ENCODE results near the gene SEMA3C.

The SEMA3C gene

GRCh38 chr7:80830584-80831285, 88.1 kb downstream of the SEMA3C start:
- H3K9ac ChIP-seq (ENCODE audit: low read depth, low read length, poor library complexity, severe bottlenecking) = no peak overlapping the region
- H3K9me2 ChIP-seq (replicated peaks; ENCODE audit: low read depth, low read length) = no peaks in the 10 kb centered on the region
- H2AFZ ChIP-seq (ENCODE audit: low read length) = no peak overlapping the region
- H3K36me3 ChIP-seq (ENCODE audit: insufficient read depth, low read length) = no peaks in the 10 kb centered on the region
- no peaks in the 10 kb centered on the region for H3K27me3 ChIP-seq (ENCODE audit: insufficient read depth, low read length, poor library complexity, severe bottlenecking)
- no peaks in the 10 kb centered on the region for H3F3A ChIP-seq (ENCODE audit: low read depth)
- no peak overlapping the region for H3K4me3 ChIP-seq (ENCODE audit: low read length, poor library complexity, severe bottlenecking)
- H3K79me2 ChIP-seq (ENCODE audit: insufficient read depth, low read length) = no peaks in the 10 kb centered on the region
- H4K20me1 ChIP-seq (ENCODE audit: insufficient read depth, low read length, poor library complexity, severe bottlenecking) = no peaks in the 10 kb centered on the region
- TF ChIP-seq, protein P1, sequence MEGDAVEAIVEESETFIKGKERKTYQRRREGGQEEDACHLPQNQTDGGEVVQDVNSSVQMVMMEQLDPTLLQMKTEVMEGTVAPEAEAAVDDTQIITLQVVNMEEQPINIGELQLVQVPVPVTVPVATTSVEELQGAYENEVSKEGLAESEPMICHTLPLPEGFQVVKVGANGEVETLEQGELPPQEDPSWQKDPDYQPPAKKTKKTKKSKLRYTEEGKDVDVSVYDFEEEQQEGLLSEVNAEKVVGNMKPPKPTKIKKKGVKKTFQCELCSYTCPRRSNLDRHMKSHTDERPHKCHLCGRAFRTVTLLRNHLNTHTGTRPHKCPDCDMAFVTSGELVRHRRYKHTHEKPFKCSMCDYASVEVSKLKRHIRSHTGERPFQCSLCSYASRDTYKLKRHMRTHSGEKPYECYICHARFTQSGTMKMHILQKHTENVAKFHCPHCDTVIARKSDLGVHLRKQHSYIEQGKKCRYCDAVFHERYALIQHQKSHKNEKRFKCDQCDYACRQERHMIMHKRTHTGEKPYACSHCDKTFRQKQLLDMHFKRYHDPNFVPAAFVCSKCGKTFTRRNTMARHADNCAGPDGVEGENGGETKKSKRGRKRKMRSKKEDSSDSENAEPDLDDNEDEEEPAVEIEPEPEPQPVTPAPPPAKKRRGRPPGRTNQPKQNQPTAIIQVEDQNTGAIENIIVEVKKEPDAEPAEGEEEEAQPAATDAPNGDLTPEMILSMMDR (conservative IDR thresholded peaks at IDR 0.05; ENCODE audit: low read length) = no peak
- no peak for TF ChIP-seq EZH2phosphoT487 (IDR thresholded peaks at IDR 0.05; ENCODE audit: borderline replicate concordance)
- H3K4me2 ChIP-seq (ENCODE audit: low read depth, low read length, poor library complexity, severe bottlenecking) = no peak overlapping the region
- H3K4me1 ChIP-seq (ENCODE audit: insufficient read depth, low read length, poor library complexity, severe bottlenecking) = no peaks in the 10 kb centered on the region
- no peaks in the 10 kb centered on the region for H3K9me3 ChIP-seq (ENCODE audit: insufficient read depth, low read depth, low read length)

DNA sequence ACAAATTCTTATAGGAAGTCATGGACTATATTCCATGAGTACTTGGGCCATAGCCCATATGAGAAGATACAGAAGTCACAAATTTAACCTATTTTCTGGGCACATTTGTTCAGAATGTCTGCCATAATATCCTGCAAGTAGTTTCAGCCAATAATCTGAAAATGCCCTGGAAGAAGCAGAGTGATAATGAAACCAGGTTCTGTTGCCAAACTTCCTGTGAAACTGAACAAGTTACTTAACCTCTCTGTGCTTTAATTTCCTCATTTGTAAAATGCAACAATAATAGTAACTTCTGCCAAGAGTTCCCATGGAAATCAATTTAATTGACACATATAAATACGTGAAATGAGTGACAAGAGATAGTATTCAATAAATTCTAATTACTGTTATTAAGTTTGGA, 88.8 kb downstream of the SEMA3C start:
- Histone ChIP-seq H3K4me1 (ENCODE audit: insufficient read depth, low read length, poor library complexity, severe bottlenecking) (no peaks in the 10 kb centered on the region), H4K20me1 (ENCODE audit: insufficient read depth, low read length, poor library complexity, severe bottlenecking) (no peaks in the 10 kb centered on the region), H3K4me2 (ENCODE audit: low read depth, low read length, poor library complexity, severe bottlenecking) (no peak overlapping the region), H2AFZ (ENCODE audit: low read length) (no peak overlapping the region), H3K36me3 (ENCODE audit: insufficient read depth, low read length) (no peaks in the 10 kb centered on the region), H3K9me3 (ENCODE audit: insufficient read depth, low read depth, low read length) (no peaks in the 10 kb centered on the region), H3F3A (ENCODE audit: low read depth) (no peaks in the 10 kb centered on the region), H3K4me3 (ENCODE audit: low read length, poor library complexity, severe bottlenecking) (no peak overlapping the region), H3K9me2 (replicated peaks; ENCODE audit: low read depth, low read length) (no peaks in the 10 kb centered on the region), H3K79me2 (ENCODE audit: insufficient read depth, low read length) (no peaks in the 10 kb centered on the region), H3K9ac (ENCODE audit: low read depth, low read length, poor library complexity, severe bottlenecking) (no peak overlapping the region), H3K27me3 (ENCODE audit: insufficient read depth, low read length, poor library complexity, severe bottlenecking) (no peaks in the 10 kb centered on the region)
- TF ChIP-seq, protein P1 (conservative IDR thresholded peaks at IDR 0.05; ENCODE audit: low read length) = no peak
- TF ChIP-seq EZH2phosphoT487 (IDR thresholded peaks at IDR 0.05; ENCODE audit: borderline replicate concordance) = no peak

- H3K36me3 ChIP-seq (ENCODE audit: insufficient read depth, low read length) = no peaks in the 10 kb centered on the region
- H3K9me3 ChIP-seq (ENCODE audit: insufficient read depth, low read depth, low read length) = no peaks in the 10 kb centered on the region
- H3K4me2 ChIP-seq (ENCODE audit: low read depth, low read length, poor library complexity, severe bottlenecking) = no peak overlapping the region
- H3K9me2 ChIP-seq (replicated peaks; ENCODE audit: low read depth, low read length) = no peaks in the 10 kb centered on the region
- H4K20me1 ChIP-seq (ENCODE audit: insufficient read depth, low read length, poor library complexity, severe bottlenecking) = no peaks in the 10 kb centered on the region
- no peaks in the 10 kb centered on the region for H3K27me3 ChIP-seq (ENCODE audit: insufficient read depth, low read length, poor library complexity, severe bottlenecking)
- no peak for TF ChIP-seq EZH2phosphoT487 (IDR thresholded peaks at IDR 0.05; ENCODE audit: borderline replicate concordance)
- TF ChIP-seq, protein P1 (conservative IDR thresholded peaks at IDR 0.05; ENCODE audit: low read length) = no peak
- H3K79me2 ChIP-seq (ENCODE audit: insufficient read depth, low read length) = no peaks in the 10 kb centered on the region
- no peak overlapping the region for H2AFZ ChIP-seq (ENCODE audit: low read length)
- H3K4me3 ChIP-seq (ENCODE audit: low read length, poor library complexity, severe bottlenecking) = no peak overlapping the region
- no peaks in the 10 kb centered on the region for H3F3A ChIP-seq (ENCODE audit: low read depth)
- no peaks in the 10 kb centered on the region for H3K4me1 ChIP-seq (ENCODE audit: insufficient read depth, low read length, poor library complexity, severe bottlenecking)
- H3K9ac ChIP-seq (ENCODE audit: low read depth, low read length, poor library complexity, severe bottlenecking) = no peak overlapping the region
These were observed 89.3 kb downstream of the SEMA3C start for GRCh38 chr7:80829527-80829926.

All from Loucy (cell line).